A673 (cell line): ENCODE data around the gene SLC17A7.

ENCODE experiments used
- EZH2 ChIP-seq: fragments of 200-600 bp; sonication (generic); IDR thresholded peaks from 2 replicates; pipeline ENCODE4 v1.6.1; 2017; ENCODE audit warnings: borderline replicate concordance, low read depth, mild to moderate bottlenecking, mixed read lengths, antibody characterized with exemption, low read length; ENCODE audit not compliant: poor library complexity, severe bottlenecking
- TF ChIP-seq, protein P1 (sequence below): fragments of 300-800, 200-600 bp; sonication (generic); conservative IDR thresholded peaks from 2 replicates; pipeline ENCODE4 v1.5.1; 2017; ENCODE audit warnings: low read depth, mild to moderate bottlenecking, antibody characterized with exemption, low read length, moderate library complexity, mixed read lengths

DNA sequence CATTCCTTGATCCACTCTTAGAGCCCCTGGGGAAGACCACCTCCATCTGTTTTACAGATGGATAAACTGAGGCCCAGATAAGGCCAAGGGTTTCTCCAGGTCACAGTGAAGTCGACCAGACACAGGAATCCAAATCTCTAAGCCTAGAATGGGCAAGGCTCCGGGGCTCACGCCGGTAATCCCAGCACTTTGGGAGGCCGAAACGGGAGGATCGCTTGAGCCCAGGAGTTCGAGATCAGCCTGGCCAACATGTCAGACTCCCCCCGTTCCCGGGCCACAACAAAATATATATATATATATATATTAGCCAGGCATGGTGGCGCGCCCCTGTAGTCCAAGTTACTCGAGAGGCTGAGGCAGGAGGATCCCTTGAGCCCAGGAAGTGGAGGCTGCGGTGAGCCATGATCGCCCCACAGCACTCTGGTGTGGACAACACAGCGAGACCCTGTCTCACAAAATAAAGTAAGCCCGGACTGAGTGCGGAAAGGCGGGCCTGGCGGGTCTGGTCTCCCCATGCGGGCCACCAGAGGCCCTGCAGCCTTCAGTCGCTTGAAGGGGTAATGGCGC is 45.5 kb upstream of the SLC17A7 start:
- TF ChIP-seq, protein P1, sequence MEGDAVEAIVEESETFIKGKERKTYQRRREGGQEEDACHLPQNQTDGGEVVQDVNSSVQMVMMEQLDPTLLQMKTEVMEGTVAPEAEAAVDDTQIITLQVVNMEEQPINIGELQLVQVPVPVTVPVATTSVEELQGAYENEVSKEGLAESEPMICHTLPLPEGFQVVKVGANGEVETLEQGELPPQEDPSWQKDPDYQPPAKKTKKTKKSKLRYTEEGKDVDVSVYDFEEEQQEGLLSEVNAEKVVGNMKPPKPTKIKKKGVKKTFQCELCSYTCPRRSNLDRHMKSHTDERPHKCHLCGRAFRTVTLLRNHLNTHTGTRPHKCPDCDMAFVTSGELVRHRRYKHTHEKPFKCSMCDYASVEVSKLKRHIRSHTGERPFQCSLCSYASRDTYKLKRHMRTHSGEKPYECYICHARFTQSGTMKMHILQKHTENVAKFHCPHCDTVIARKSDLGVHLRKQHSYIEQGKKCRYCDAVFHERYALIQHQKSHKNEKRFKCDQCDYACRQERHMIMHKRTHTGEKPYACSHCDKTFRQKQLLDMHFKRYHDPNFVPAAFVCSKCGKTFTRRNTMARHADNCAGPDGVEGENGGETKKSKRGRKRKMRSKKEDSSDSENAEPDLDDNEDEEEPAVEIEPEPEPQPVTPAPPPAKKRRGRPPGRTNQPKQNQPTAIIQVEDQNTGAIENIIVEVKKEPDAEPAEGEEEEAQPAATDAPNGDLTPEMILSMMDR: no peak
- no peak for TF ChIP-seq EZH2
